Endothelial cell of umbilical vein (primary cell): Measurements from ENCODE around the gene COQ8B.

Source experiments
- CTCF ChIP-seq, 2 donors: IDR thresholded peaks; 1 replicate in 1 of 2; 2 replicates in 1 of 2; pipeline ENCODE4 v1.5.1; 2011; ENCODE audit warnings: low read length in 2 of 2, mild to moderate bottlenecking in 2 of 2, moderate library complexity in 2 of 2, control low read depth in 1 of 2, inconsistent platforms in 1 of 2, low read depth in 1 of 2; ENCODE audit not compliant: insufficient read depth in 1 of 2; ENCODE audit errors: extremely low read depth in 1 of 2
- EZH2 ChIP-seq: IDR thresholded peaks from 2 replicates; pipeline ENCODE4 v1.6.1; 2012; ENCODE audit warnings: borderline replicate concordance, low read depth, mild to moderate bottlenecking, moderate library complexity, low read length, inconsistent platforms; ENCODE audit not compliant: severe bottlenecking
- MAX ChIP-seq: IDR thresholded peaks from 2 replicates; pipeline ENCODE4 v1.6.1; 2011; ENCODE audit not compliant: insufficient read depth, insufficient read length
- POLR2A ChIP-seq: IDR thresholded peaks from 2 replicates; pipeline ENCODE4 v1.6.1; 2012; ENCODE audit warnings: low read depth, mild to moderate bottlenecking, control low read depth, low read length
- POLR2AphosphoS5 ChIP-seq: IDR thresholded peaks from 2 replicates; pipeline ENCODE4 v1.6.1; 2012; ENCODE audit warnings: low read depth, mild to moderate bottlenecking, control low read depth, low read length, moderate library complexity; ENCODE audit not compliant: insufficient read depth

GRCh38 chr19:40739030-40739839 lies 22.5 kb upstream of the COQ8B start:
- TF ChIP-seq EZH2 = no peak
- TF ChIP-seq CTCF (IDR thresholded peaks at IDR 0.05; ENCODE audit: extremely low read depth in 1 of 2, insufficient read depth in 1 of 2, low read depth in 1 of 2, low read length in 2 of 2) = no peak
- no peak for TF ChIP-seq POLR2AphosphoS5
- TF ChIP-seq MAX = no peak
- no peak for TF ChIP-seq POLR2A
